Fibroblast of mammary gland (primary cell): Measurements from ENCODE around the gene BEND3.
"Not testable (repeated sequence)": the region's sequence is repeated elsewhere in the genome, so short reads cannot be mapped to it uniquely, and the experiment has no call there.

Source experiments
- DNase-seq: peaks from one replicate; pipeline ENCODE4 v3.0.0-alpha.2; 2010; ENCODE audit warnings: low read depth
- H3K4me3 ChIP-seq: 2 replicates; pipeline ENCODE4 v1.5.1; 2011; ENCODE audit warnings: low read depth, mild to moderate bottlenecking, low read length, moderate library complexity; ENCODE audit not compliant: control insufficient read depth
- CTCF ChIP-seq: conservative IDR thresholded peaks from 2 replicates; pipeline ENCODE4 v1.5.1; 2011; ENCODE audit warnings: low read depth, low read length, inconsistent platforms; ENCODE audit not compliant: control insufficient read depth, insufficient read depth

Gene BEND3

GRCh38 chr6:107144666-107145065 lies 29.4 kb upstream of the BEND3 start:
- TF ChIP-seq CTCF, result no peak
- no peak overlapping the region for H3K4me3 ChIP-seq
- DNase-seq, result no peak

GRCh38 chr6:107144014-107144413 lies 28.7 kb upstream of the BEND3 start:
- H3K4me3 ChIP-seq, result no peak overlapping the region
- DNase-seq, result no peak
- no peak for TF ChIP-seq CTCF

GRCh38 chr6:107140581-107140980 lies 25.3 kb upstream of the BEND3 start:
- H3K4me3 ChIP-seq, result no peak overlapping the region
- no peak for TF ChIP-seq CTCF
- no peak for DNase-seq

GRCh38 chr6:107136324-107136723 lies 21.0 kb upstream of the BEND3 start:
- not testable (repeated sequence) for H3K4me3 ChIP-seq, DNase-seq

GRCh38 chr6:107135048-107135680 lies 19.8 kb upstream of the BEND3 start:
- H3K4me3 ChIP-seq, DNase-seq: not testable (repeated sequence)

GRCh38 chr6:107132330-107132954 lies 17.1 kb upstream of the BEND3 start:
- peak; percentile 50 for TF ChIP-seq CTCF
- DNase-seq, result peak; percentile 39

GRCh38 chr6:107129370-107129925 lies 14.1 kb upstream of the BEND3 start:
- no peak overlapping the region for H3K4me3 ChIP-seq
- no peak for TF ChIP-seq CTCF
- no peak for DNase-seq

More at GRCh38 chr6:107132330-107132954, 17.1 kb upstream of the BEND3 start:
- no peak overlapping the region for H3K4me3 ChIP-seq
